ENCODE results near the gene POMT2. TPM values are rescaled to one million over a fixed set of nuclear protein-coding genes. Genes with fewer than 3 reads are reported as not detected.

The POMT2 gene
- total RNA-seq, 3 donors from 2014 or later: 16.8 to 30.3 (median 25.2) TPM

- TF ChIP-seq POLR2AphosphoS5 (IDR thresholded peaks at IDR 0.05) (no peak), POLR2A (IDR thresholded peaks at IDR 0.05) (no peak)
- H3K9me3 ChIP-seq: no peaks in the 10 kb centered on the region
- DNase-seq (ENCODE audit: low spot score in 2 of 2): no peak
- H3K36me3 ChIP-seq: no peaks in the 10 kb centered on the region
- H3K27me3 ChIP-seq: no peaks in the 10 kb centered on the region
- H3K4me1 ChIP-seq: no peaks in the 10 kb centered on the region
- intact Hi-C loops (cut with DNase I; ENCODE audit: low total_unique reads): loop anchor here (2.0 to 10.0 kb wide), 2 partner anchors 21 to 743 kb away; no protein-coding TSS in a partner anchor
- H3K27ac ChIP-seq: no peak overlapping the region
- H3K4me3 ChIP-seq: no peak overlapping the region
Observed at GRCh38 chr14:77231721-77232120, 89.0 kb downstream of the POMT2 start.

- Histone ChIP-seq H3K4me3 (no peak overlapping the region), H3K27me3 (no peaks in the 10 kb centered on the region), H3K9me3 (no peaks in the 10 kb centered on the region), H3K36me3 (no peaks in the 10 kb centered on the region), H3K4me1 (no peaks in the 10 kb centered on the region), H3K27ac (no peak overlapping the region)
- no peak for TF ChIP-seq POLR2AphosphoS5 (IDR thresholded peaks at IDR 0.05)
- TF ChIP-seq POLR2A (IDR thresholded peaks at IDR 0.05): no peak
- TF ChIP-seq CTCF (IDR thresholded peaks at IDR 0.05): no peak
- DNase-seq (ENCODE audit: low spot score in 2 of 2): no peak
- intact Hi-C loops (cut with DNase I; ENCODE audit: low total_unique reads): loop anchor here (2.0 to 10.0 kb wide), 2 partner anchors 20 to 744 kb away; no protein-coding TSS in a partner anchor
Observed at GRCh38 chr14:77230914-77231313, 89.8 kb downstream of the POMT2 start.

GRCh38 chr14:77228056-77228455, 92.6 kb downstream of the POMT2 start:
- H3K4me1 ChIP-seq: no peaks in the 10 kb centered on the region
- no peaks in the 10 kb centered on the region for H3K9me3 ChIP-seq
- TF ChIP-seq POLR2A (IDR thresholded peaks at IDR 0.05) (no peak), POLR2AphosphoS5 (IDR thresholded peaks at IDR 0.05) (no peak), CTCF (IDR thresholded peaks at IDR 0.05) (no peak)
- no peaks in the 10 kb centered on the region for H3K27me3 ChIP-seq
- no peak for DNase-seq (ENCODE audit: low spot score in 2 of 2)
- intact Hi-C loops (cut with DNase I; ENCODE audit: low total_unique reads): no loop called here
- no peak overlapping the region for H3K27ac ChIP-seq
- H3K36me3 ChIP-seq: no peaks in the 10 kb centered on the region
- no peak overlapping the region for H3K4me3 ChIP-seq

GRCh38 chr14:77225892-77226557, 94.7 kb downstream of the POMT2 start:
- Histone ChIP-seq H3K4me3 (no peak overlapping the region), H3K27ac (no peak overlapping the region), H3K36me3 (no peaks in the 10 kb centered on the region), H3K9me3 (no peaks in the 10 kb centered on the region), H3K4me1 (no peaks in the 10 kb centered on the region), H3K27me3 (no peaks in the 10 kb centered on the region)
- intact Hi-C loops (cut with DNase I; ENCODE audit: low total_unique reads): no loop called here
- TF ChIP-seq POLR2A (IDR thresholded peaks at IDR 0.05): no peak
- no peak for TF ChIP-seq POLR2AphosphoS5 (IDR thresholded peaks at IDR 0.05)
- TF ChIP-seq CTCF (IDR thresholded peaks at IDR 0.05): no peak
- no peak for DNase-seq (ENCODE audit: low spot score in 2 of 2)

- Histone ChIP-seq H3K4me3 (no peak overlapping the region), H3K9me3 (no peaks in the 10 kb centered on the region), H3K4me1 (no peaks in the 10 kb centered on the region), H3K27me3 (no peaks in the 10 kb centered on the region), H3K36me3 (no peaks in the 10 kb centered on the region), H3K27ac (no peak overlapping the region)
- no peak for DNase-seq (ENCODE audit: low spot score in 2 of 2)
- intact Hi-C loops (cut with DNase I; ENCODE audit: low total_unique reads): no loop called here
- TF ChIP-seq POLR2A (IDR thresholded peaks at IDR 0.05): no peak
- no peak for TF ChIP-seq POLR2AphosphoS5 (IDR thresholded peaks at IDR 0.05)
- no peak for TF ChIP-seq CTCF (IDR thresholded peaks at IDR 0.05)
Observed at GRCh38 chr14:77225254-77225653, 95.4 kb downstream of the POMT2 start.

Other genes starting within 250 kb of the POMT2 start
- gene CIPC, start 222.6 kb downstream of the POMT2 start, total RNA-seq: 10 to 100 TPM; 40.6 to 64.8 (median 50.7) TPM
- gene ZDHHC22, start 179.1 kb downstream of the POMT2 start, total RNA-seq: not detected
- gene TMEM63C, start 139.1 kb downstream of the POMT2 start, total RNA-seq: 1 to 10 TPM in 2 of 3 donors, under 1 TPM in 1; 0.16 to 8.0 (median 3.9) TPM
- gene NGB, start 49.7 kb downstream of the POMT2 start, total RNA-seq: not detected
- 10 to 100 TPM; 24.3 to 42.2 (median 32.6) TPM for gene GSTZ1, start 153 bp upstream of the POMT2 start, total RNA-seq
- gene TMED8, start 56.2 kb upstream of the POMT2 start, total RNA-seq: 10 to 100 TPM in 2 of 3 donors, 1 to 10 TPM in 1; 9.4 to 16.0 (median 14.4) TPM
- 1 to 10 TPM in 2 of 3 donors, under 1 TPM in 1; 0.32 to 4.2 (median 2.0) TPM for gene SAMD15, start 56.5 kb upstream of the POMT2 start, total RNA-seq
- gene NOXRED1, start 102.6 kb upstream of the POMT2 start, total RNA-seq: 1 to 10 TPM in 1 of 3 donors, under 1 TPM in 1, not detected in 1; 0.48 to 1.3 TPM
- 10 to 100 TPM; 14.7 to 25.9 (median 19.2) TPM for gene VIPAS39, start 136.7 kb upstream of the POMT2 start, total RNA-seq
- 100 to 1,000 TPM in 2 of 3 donors, 10 to 100 TPM in 1; 81.0 to 121 (median 110) TPM for gene AHSA1, start 137.2 kb upstream of the POMT2 start, total RNA-seq
- gene ISM2, start 177.9 kb upstream of the POMT2 start, total RNA-seq: under 1 TPM in 2 of 3 donors, not detected in 1; 0.32 to 0.59 TPM